Panc1 (cell line): ENCODE results near the gene DGCR8. TPM values are rescaled to one million over a fixed set of nuclear protein-coding genes. Genes with fewer than 3 reads are reported as not detected.

Experiments
- ATAC-seq: fragments of 200-7000 bp; cut with Tn5 transposase; 2 replicates; pipeline ENCODE4 v1.9.1; 2020; ENCODE audit warnings: mild to moderate bottlenecking, moderate library complexity
- BruUV-seq: library from RNA; stranded (reverse); fragments of 400-500 nt; replicated peaks from 2 replicates; lab custom pipeline; 2021; lab: Mats Ljungman, UMichigan
- CTCF ChIA-PET: fragments of 300-600 bp; sonication (Branson Sonifier 250); formaldehyde crosslinking; loops from one replicate; lab custom pipeline; 2022; ENCODE audit warnings: antibody characterized with exemption; lab: Charles Lee
- POLR2A ChIA-PET: fragments of 300-600 bp; sonication (Branson Sonifier 250); formaldehyde crosslinking; loops from one replicate; lab custom pipeline; 2022; ENCODE audit warnings: antibody characterized with exemption; lab: Charles Lee
- DNase-seq: peaks from one replicate; pipeline ENCODE4 v3.0.0-alpha.2; 2010; ENCODE audit warnings: low read depth, low spot score
- H3K27ac ChIP-seq: 2 replicates; pipeline ENCODE4 v1.5.1; 2011; ENCODE audit warnings: mild to moderate bottlenecking, low read length, inconsistent platforms
- H3K27me3 ChIP-seq: fragments of 200-500 bp; sonication (Bioruptor generic); 2 replicates; pipeline ENCODE4 v1.6.0; 2014; ENCODE audit warnings: low read length, inconsistent platforms; ENCODE audit not compliant: control insufficient read depth, insufficient read depth
- H3K36me3 ChIP-seq: fragments of 200-500 bp; sonication (Bioruptor generic); 2 replicates; pipeline ENCODE4 v1.5.1; 2014; ENCODE audit warnings: inconsistent platforms, mild to moderate bottlenecking, low read length, moderate library complexity; ENCODE audit not compliant: control insufficient read depth, insufficient read depth
- H3K4me1 ChIP-seq: 2 replicates; pipeline ENCODE4 v1.5.1; 2011; ENCODE audit warnings: inconsistent platforms, mild to moderate bottlenecking, low read length, moderate library complexity; ENCODE audit not compliant: control insufficient read depth, insufficient read depth
- H3K4me3 ChIP-seq, 2 experiments: 2 replicates each; pipeline ENCODE4 v1.5.1; 2011 to 2012; ENCODE audit warnings: low read depth in 2 of 2, low read length in 2 of 2, mild to moderate bottlenecking in 2 of 2, inconsistent platforms in 1 of 2, moderate library complexity in 1 of 2
- H3K9me3 ChIP-seq: fragments of 200-500 bp; sonication (Bioruptor generic); 2 replicates; pipeline ENCODE4 v1.5.1; 2014; ENCODE audit warnings: low read depth, mild to moderate bottlenecking, inconsistent platforms, low read length, moderate library complexity; ENCODE audit not compliant: control insufficient read depth, insufficient read depth
- CTCF ChIP-seq: fragments of 450-650 bp; IDR thresholded peaks from 2 replicates; pipeline ENCODE4 v1.5.1; 2017; ENCODE audit warnings: mild to moderate bottlenecking
- POLR2AphosphoS5 ChIP-seq: IDR thresholded peaks from 2 replicates; pipeline ENCODE4 v1.6.1; 2012; ENCODE audit warnings: mild to moderate bottlenecking, low read depth, low read length, moderate library complexity
- REST ChIP-seq, 2 experiments: IDR thresholded peaks; 2 replicates each; pipeline ENCODE4 v1.6.1; 2011 to 2012; ENCODE audit warnings: low read depth in 2 of 2, control low read depth in 1 of 2, low read length in 1 of 2, mild to moderate bottlenecking in 1 of 2, moderate library complexity in 1 of 2; ENCODE audit not compliant: insufficient read depth in 1 of 2
- SIN3A ChIP-seq: IDR thresholded peaks from 2 replicates; pipeline ENCODE4 v1.6.1; 2012; ENCODE audit warnings: low read depth, mild to moderate bottlenecking, low read length, moderate library complexity, borderline replicate concordance; ENCODE audit not compliant: insufficient read depth
- TCF7L2 ChIP-seq: IDR thresholded peaks from 2 replicates; pipeline ENCODE4 v1.6.1; 2011; ENCODE audit warnings: mild to moderate bottlenecking, low read depth, low read length, inconsistent platforms
- in situ Hi-C: cut with HindIII; loops from 2 replicates; pipeline ENCODE4 v1.10.0; 2016; ENCODE audit warnings: low sequenced_read_pairs, low pct_unique_long_range_greater_than_20kb
- intact Hi-C: fragments of 100-400 bp; cut with micrococcal nuclease; formaldehyde crosslinking; loops from one replicate; pipeline ENCODE4 v1.10.0; 2022; ENCODE audit not compliant: unreplicated experiment
- total RNA-seq: library from RNA; stranded (reverse); gene quantifications from one replicate; pipeline ENCODE4 v1.2.1, GENCODE V29; 2021; ENCODE audit not compliant: unreplicated experiment

DGCR8 gene
- total RNA-seq, 1 experiment from 2014 or later = 35.0 TPM

- no peaks in the 10 kb centered on the region for H3K4me1 ChIP-seq
- ATAC-seq (no peak), DNase-seq (no peak)
- H3K4me3 ChIP-seq = no peak overlapping the region
- in situ Hi-C loops (no loop called here), intact Hi-C loops (no loop called here)
- no peak for TF ChIP-seq REST (IDR thresholded peaks at IDR 0.05; ENCODE audit: insufficient read depth in 1 of 2, low read depth in 2 of 2, low read length in 1 of 2)
- POLR2A ChIA-PET = no interaction called here
- no peaks in the 10 kb centered on the region for H3K9me3 ChIP-seq
- no peak overlapping the region for H3K27ac ChIP-seq
- CTCF ChIA-PET = no interaction called here
- no peaks in the 10 kb centered on the region for H3K27me3 ChIP-seq
- peaks cover 16% of the 10 kb centered on the region for H3K36me3 ChIP-seq
- no TSS peak for BruUV-seq
These were observed 12.4 kb downstream of the DGCR8 start for GRCh38 chr22:20092477-20092854.

GRCh38 chr22:20093418-20094196 is 13.6 kb downstream of the DGCR8 start:
- H3K36me3 ChIP-seq = peaks cover 16% of the 10 kb centered on the region
- no peaks in the 10 kb centered on the region for H3K4me1 ChIP-seq
- intact Hi-C loops (no loop called here), in situ Hi-C loops (no loop called here)
- DNase-seq (no peak), ATAC-seq (no peak)
- H3K4me3 ChIP-seq = no peak overlapping the region
- POLR2A ChIA-PET = no interaction called here
- no peaks in the 10 kb centered on the region for H3K27me3 ChIP-seq
- H3K9me3 ChIP-seq = no peaks in the 10 kb centered on the region
- CTCF ChIA-PET = no interaction called here
- no peak for TF ChIP-seq SIN3A
- TF ChIP-seq TCF7L2 = no peak
- TF ChIP-seq REST (IDR thresholded peaks at IDR 0.05; ENCODE audit: insufficient read depth in 1 of 2, low read depth in 2 of 2, low read length in 1 of 2) = no peak
- no peak for TF ChIP-seq POLR2AphosphoS5
- TF ChIP-seq CTCF = no peak
- H3K27ac ChIP-seq = no peak overlapping the region
- no TSS peak for BruUV-seq
